Dermis microvascular lymphatic vessel endothelial cell (primary cell): ENCODE results near the gene SAMD11. TPM values are rescaled to one million over a fixed set of nuclear protein-coding genes. Genes with fewer than 3 reads are reported as not detected.

ENCODE experiments used
- DNase-seq, 2 donors: peaks; one replicate each; pipeline versions ENCODE4 v3.0.0 to v3.0.0-alpha.2; 2010; ENCODE audit warnings: low read depth in 2 of 2
- total RNA-seq: library from RNA; depleted of rRNA; stranded (reverse); fragments of >200 nt; gene quantifications from 2 replicates; pipeline ENCODE4 v1.2.1, GENCODE V29; 2014

The SAMD11 gene
- total RNA-seq, 1 donor from 2014 or later: under 0.01 TPM

- DNase-seq: no peak
Measured at GRCh38 chr1:993379-993995, 69.8 kb downstream of the SAMD11 start.

Other genes starting within 250 kb of the SAMD11 start
- gene OR4F16, start 237.3 kb upstream of the SAMD11 start, total RNA-seq: not detected in 2 replicates
- 59.4 and 67.9 TPM in 2 replicates for gene NOC2L, start 35.3 kb downstream of the SAMD11 start, total RNA-seq
- 2.6 and 5.2 TPM in 2 replicates for gene KLHL17, start 36.7 kb downstream of the SAMD11 start, total RNA-seq
- gene PLEKHN1, start 42.6 kb downstream of the SAMD11 start, total RNA-seq: 0.38 and 0.51 TPM in 2 replicates
- not detected in 2 replicates for gene PERM1, start 58.2 kb downstream of the SAMD11 start, total RNA-seq
- 29.0 and 54.1 TPM in 2 replicates for gene HES4, start 76.2 kb downstream of the SAMD11 start, total RNA-seq
- 92.3 and 112 TPM in 2 replicates for gene ISG15, start 89.6 kb downstream of the SAMD11 start, total RNA-seq
- gene AGRN, start 96.2 kb downstream of the SAMD11 start, total RNA-seq: 49.3 and 77.5 TPM in 2 replicates
- under 0.01 TPM in 1 of 2 replicates, not detected in the other for gene RNF223, start 150.4 kb downstream of the SAMD11 start, total RNA-seq
- gene C1orf159, start 192.2 kb downstream of the SAMD11 start, total RNA-seq: 5.0 and 9.1 TPM in 2 replicates
- not detected in 2 replicates for gene TTLL10, start 250.0 kb downstream of the SAMD11 start, total RNA-seq